H9 (cell line): ENCODE measurements around the gene GPC6. TPM values are rescaled to one million over a fixed set of nuclear protein-coding genes. Genes with fewer than 3 reads are reported as not detected.
A peak's percentile ranks its signal among the peaks of the same experiment; 100 is the strongest.

ENCODE experiments used
- DNase-seq: peaks from one replicate; pipeline ENCODE4 v3.0.0-alpha.2; 2017
- H2AFZ ChIP-seq: one replicate; pipeline ENCODE4 v1.6.1; 2013; ENCODE audit warnings: mild to moderate bottlenecking, low read length, control low read depth, moderate library complexity
- H2AK5ac ChIP-seq: 2 replicates; pipeline ENCODE4 v1.6.1; 2013; ENCODE audit warnings: low read length, control low read depth, mixed read lengths; ENCODE audit not compliant: insufficient read length
- H2BK120ac ChIP-seq: one replicate; pipeline ENCODE4 v1.6.1; 2013; ENCODE audit warnings: low read depth, mild to moderate bottlenecking, low read length, control low read depth, inconsistent platforms; ENCODE audit not compliant: poor library complexity, severe bottlenecking
- H2BK12ac ChIP-seq: 2 replicates; pipeline ENCODE4 v1.6.1; 2013; ENCODE audit warnings: low read length, control low read depth, mixed read lengths, low read depth; ENCODE audit not compliant: insufficient read length
- H2BK15ac ChIP-seq: 2 replicates; pipeline ENCODE4 v1.6.1; 2013; ENCODE audit warnings: low read depth, low read length, control low read depth
- H2BK20ac ChIP-seq: one replicate; pipeline ENCODE4 v1.6.1; 2013; ENCODE audit warnings: low read depth, mild to moderate bottlenecking, low read length, control low read depth, inconsistent platforms; ENCODE audit not compliant: poor library complexity, severe bottlenecking
- H2BK5ac ChIP-seq: 2 replicates; pipeline ENCODE4 v1.6.1; 2013; ENCODE audit warnings: low read length, control low read depth, mixed read lengths; ENCODE audit not compliant: insufficient read length
- H3K14ac ChIP-seq: 2 replicates; pipeline ENCODE4 v1.6.1; 2013; ENCODE audit warnings: low read length, control low read depth; ENCODE audit not compliant: insufficient read depth
- H3K18ac ChIP-seq: 2 replicates; pipeline ENCODE4 v1.6.1; 2013; ENCODE audit warnings: low read depth, mild to moderate bottlenecking, mixed read lengths, low read length, control low read depth; ENCODE audit not compliant: insufficient read length
- H3K23ac ChIP-seq: 2 replicates; pipeline ENCODE4 v1.6.1; 2013; ENCODE audit warnings: low read length, control low read depth, mixed read lengths, low read depth; ENCODE audit not compliant: insufficient read length
- H3K23me2 ChIP-seq: 2 replicates; pipeline ENCODE4 v1.6.1; 2013; ENCODE audit warnings: low read depth, mild to moderate bottlenecking, mixed read lengths, low read length, control low read depth; ENCODE audit not compliant: insufficient read length, poor library complexity, severe bottlenecking
- H3K27ac ChIP-seq: 2 replicates; pipeline ENCODE4 v1.5.1; 2013; ENCODE audit warnings: low read length, control low read depth, mixed read lengths, low read depth; ENCODE audit not compliant: insufficient read length
- H3K27me3 ChIP-seq: 2 replicates; pipeline ENCODE4 v1.6.1; 2013; ENCODE audit warnings: low read length, control low read depth, inconsistent platforms; ENCODE audit not compliant: insufficient read depth
- H3K4ac ChIP-seq: 2 replicates; pipeline ENCODE4 v1.6.1; 2013; ENCODE audit warnings: low read depth, mild to moderate bottlenecking, control low read depth, inconsistent platforms, low read length, moderate library complexity
- H3K4me1 ChIP-seq: 2 replicates; pipeline ENCODE4 v1.6.1; 2013; ENCODE audit warnings: low read length, control low read depth, inconsistent platforms; ENCODE audit not compliant: insufficient read depth
- H3K4me2 ChIP-seq: 2 replicates; pipeline ENCODE4 v1.6.1; 2013; ENCODE audit warnings: low read length, control low read depth, mixed read lengths; ENCODE audit not compliant: insufficient read length, insufficient read depth
- H3K56ac ChIP-seq: 2 replicates; pipeline ENCODE4 v1.6.1; 2013; ENCODE audit warnings: low read depth, mild to moderate bottlenecking, mixed read lengths, low read length, control low read depth; ENCODE audit not compliant: insufficient read length
- H3K79me1 ChIP-seq: 2 replicates; pipeline ENCODE4 v1.6.1; 2013; ENCODE audit warnings: low read depth, mild to moderate bottlenecking, moderate library complexity, low read length, control low read depth, inconsistent platforms; ENCODE audit not compliant: insufficient read depth, poor library complexity, severe bottlenecking
- H3K79me2 ChIP-seq: 2 replicates; pipeline ENCODE4 v1.6.1; 2013; ENCODE audit warnings: low read length, control low read depth, inconsistent platforms; ENCODE audit not compliant: insufficient read depth
- H3K9ac ChIP-seq: 2 replicates; pipeline ENCODE4 v1.6.1; 2013; ENCODE audit warnings: low read length, control low read depth, mixed read lengths; ENCODE audit not compliant: insufficient read length; ENCODE audit errors: extremely low read depth
- H3K9me3 ChIP-seq: one replicate; pipeline ENCODE4 v1.6.1; 2013; ENCODE audit warnings: low read depth, low read length, inconsistent platforms; ENCODE audit not compliant: control insufficient read depth
- H3T11ph ChIP-seq: one replicate; pipeline ENCODE4 v1.6.1; 2013; ENCODE audit warnings: mild to moderate bottlenecking, low read length, control low read depth, inconsistent platforms
- H4K20me1 ChIP-seq: one replicate; pipeline ENCODE4 v1.6.1; 2013; ENCODE audit not compliant: control insufficient read depth, insufficient read length, insufficient read depth
- H4K5ac ChIP-seq: 2 replicates; pipeline ENCODE4 v1.6.1; 2013; ENCODE audit warnings: low read depth, mild to moderate bottlenecking, mixed read lengths, low read length, control low read depth; ENCODE audit not compliant: insufficient read length
- H4K8ac ChIP-seq: replicated peaks from 2 replicates; pipeline ENCODE4 v1.6.1; 2013; ENCODE audit warnings: low read length, control low read depth, mixed read lengths, low read depth; ENCODE audit not compliant: insufficient read length
- H4K91ac ChIP-seq: 2 replicates; pipeline ENCODE4 v1.6.1; 2013; ENCODE audit warnings: low read depth, mild to moderate bottlenecking, moderate library complexity, mixed read lengths, low read length, control low read depth; ENCODE audit not compliant: insufficient read length
- H3K27ac Mint-ChIP-seq, 3 experiments: 2 replicates in 2 of 3; 3 replicates in 1 of 3; pipeline ENCODE4 v1.8.0; 2020 to 2021; ENCODE audit warnings: mixed read lengths in 3 of 3, mild to moderate bottlenecking in 1 of 3, moderate library complexity in 1 of 3
- H3K27me3 Mint-ChIP-seq: 2 replicates; pipeline ENCODE4 v1.8.0; 2021; ENCODE audit warnings: low read depth, mild to moderate bottlenecking, moderate library complexity, mixed read lengths
- H3K36me3 Mint-ChIP-seq, 3 experiments: 2 replicates in 2 of 3; 3 replicates in 1 of 3; pipeline ENCODE4 v1.8.0; 2020 to 2021; ENCODE audit warnings: low read depth in 3 of 3, mixed read lengths in 3 of 3; ENCODE audit not compliant: insufficient read depth in 1 of 3
- H3K4me1 Mint-ChIP-seq, 2 experiments: 2 replicates each; pipeline ENCODE4 v1.8.0; 2020; ENCODE audit warnings: mixed read lengths in 2 of 2
- H3K4me3 Mint-ChIP-seq, 2 experiments: 2 replicates in 1 of 2; 3 replicates in 1 of 2; pipeline ENCODE4 v1.8.0; 2020 to 2021; ENCODE audit warnings: mild to moderate bottlenecking in 2 of 2, mixed read lengths in 2 of 2, moderate library complexity in 1 of 2
- H3K9me3 Mint-ChIP-seq, 2 experiments: 2 replicates in 1 of 2; 3 replicates in 1 of 2; pipeline ENCODE4 v1.8.0; 2020; ENCODE audit warnings: mild to moderate bottlenecking in 2 of 2, mixed read lengths in 2 of 2, moderate library complexity in 1 of 2
- CTCF ChIP-seq: fragments of 200-600 bp; sonication (generic); conservative IDR thresholded peaks from 3 replicates; pipeline ENCODE4 v1.8.0; 2021; ENCODE audit warnings: antibody characterized with exemption, mild to moderate bottlenecking
- WGBS: extraction: QIAGEN DNeasy Blood & Tissue Kit; methylation state at CpG from one replicate; pipeline ENCODE4 v1.1.7; 2013; ENCODE audit warnings: missing lambda C conversion rate, low lambda C conversion rate, mixed read lengths; ENCODE audit not compliant: insufficient read length; ENCODE audit errors: extremely low coverage; 5-methylcytosine and 5-hydroxymethylcytosine counted together
- total RNA-seq: library from RNA; stranded (reverse); gene quantifications from 2 replicates; pipeline ENCODE4 v1.2.1, GENCODE V29; 2021

The GPC6 gene
- total RNA-seq, 1 experiment from 2014 or later, result 15.6 TPM

GRCh38 chr13:93309886-93310523, 83.4 kb downstream of the GPC6 start:
- H2BK12ac ChIP-seq, result no peak overlapping the region
- H3K36me3 Mint-ChIP-seq, result no peaks in the 10 kb centered on the region
- H3K23me2 ChIP-seq, result no peaks in the 10 kb centered on the region
- H3K4me1 Mint-ChIP-seq, result peaks cover 20 to 21% of the 10 kb centered on the region in 2 experiments
- no peaks in the 10 kb centered on the region for H3K9me3 Mint-ChIP-seq
- H3K79me1 ChIP-seq, result peaks cover 2% of the 10 kb centered on the region
- H3T11ph ChIP-seq, result no peak overlapping the region
- no peak overlapping the region for H3K4me2 ChIP-seq
- no peak overlapping the region for H4K8ac ChIP-seq
- no peak overlapping the region for H2BK5ac ChIP-seq
- H4K5ac ChIP-seq, result no peak overlapping the region
- H3K4me3 Mint-ChIP-seq, result no peak overlapping the region
- no peak overlapping the region for H2AK5ac ChIP-seq
- peak overlapping the region in 2 of 3 experiments; percentile 71 to 80; a peak in 3 of 7 replicates for H3K27ac Mint-ChIP-seq
- no peak overlapping the region for H3K56ac ChIP-seq
- no peak overlapping the region for H3K14ac ChIP-seq
- peaks cover 3% of the 10 kb centered on the region; the same call in 1 of the 2 replicates for H3K4me1 ChIP-seq
- H2AFZ ChIP-seq, result no peak overlapping the region
- WGBS, result no CpG with 5 or more reads among the region's 7 CpGs
- H3K4ac ChIP-seq, result no peak overlapping the region; the same call in 1 of the 2 replicates
- no peak overlapping the region for H3K27ac ChIP-seq
- H3K27me3 ChIP-seq, result no peaks in the 10 kb centered on the region
- no peak for TF ChIP-seq CTCF
- no peak overlapping the region for H2BK120ac ChIP-seq
- H3K23ac ChIP-seq, result no peak overlapping the region
- H3K9me3 ChIP-seq, result no peaks in the 10 kb centered on the region
- no peaks in the 10 kb centered on the region for H3K27me3 Mint-ChIP-seq
- no peak overlapping the region for H3K9ac ChIP-seq
- H4K20me1 ChIP-seq, result no peaks in the 10 kb centered on the region
- no peak overlapping the region for H2BK15ac ChIP-seq
- no peaks in the 10 kb centered on the region for H3K79me2 ChIP-seq
- no peak overlapping the region for H3K18ac ChIP-seq
- no peak overlapping the region for H2BK20ac ChIP-seq
- H4K91ac ChIP-seq, result no peak overlapping the region
- DNase-seq, result no peak
